ENCODE data around the gene CAPRIN2. TPM values are rescaled to one million over a fixed set of nuclear protein-coding genes. Genes with fewer than 3 reads are reported as not detected.

The CAPRIN2 gene
- polyA plus RNA-seq, 1 experiment, result 7.8 TPM

DNA sequence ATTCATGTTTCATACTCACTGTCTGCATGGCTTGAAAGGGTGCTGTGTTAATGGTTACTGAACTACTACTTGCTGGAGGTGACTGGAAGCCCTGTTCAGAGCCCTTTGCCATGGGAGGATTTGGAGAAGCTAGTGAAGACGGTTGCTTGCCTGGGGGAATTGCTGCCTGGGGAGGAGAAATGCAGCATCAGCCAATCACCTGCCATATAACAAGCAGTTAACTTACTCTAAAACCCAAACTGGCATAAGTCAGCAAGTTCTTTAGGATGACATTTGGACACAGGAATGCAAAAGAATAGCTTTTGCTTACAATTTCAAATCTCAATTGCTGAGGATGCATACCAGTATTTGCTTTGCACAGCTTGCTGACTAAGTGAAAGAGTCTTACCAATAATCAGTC is 35.7 kb downstream of the CAPRIN2 start:
- POLR2A ChIA-PET, result no interaction called here
- no peak overlapping the region for H3K4me3 ChIP-seq (ENCODE audit: low read depth, low read length)
- TF ChIP-seq, protein P1, sequence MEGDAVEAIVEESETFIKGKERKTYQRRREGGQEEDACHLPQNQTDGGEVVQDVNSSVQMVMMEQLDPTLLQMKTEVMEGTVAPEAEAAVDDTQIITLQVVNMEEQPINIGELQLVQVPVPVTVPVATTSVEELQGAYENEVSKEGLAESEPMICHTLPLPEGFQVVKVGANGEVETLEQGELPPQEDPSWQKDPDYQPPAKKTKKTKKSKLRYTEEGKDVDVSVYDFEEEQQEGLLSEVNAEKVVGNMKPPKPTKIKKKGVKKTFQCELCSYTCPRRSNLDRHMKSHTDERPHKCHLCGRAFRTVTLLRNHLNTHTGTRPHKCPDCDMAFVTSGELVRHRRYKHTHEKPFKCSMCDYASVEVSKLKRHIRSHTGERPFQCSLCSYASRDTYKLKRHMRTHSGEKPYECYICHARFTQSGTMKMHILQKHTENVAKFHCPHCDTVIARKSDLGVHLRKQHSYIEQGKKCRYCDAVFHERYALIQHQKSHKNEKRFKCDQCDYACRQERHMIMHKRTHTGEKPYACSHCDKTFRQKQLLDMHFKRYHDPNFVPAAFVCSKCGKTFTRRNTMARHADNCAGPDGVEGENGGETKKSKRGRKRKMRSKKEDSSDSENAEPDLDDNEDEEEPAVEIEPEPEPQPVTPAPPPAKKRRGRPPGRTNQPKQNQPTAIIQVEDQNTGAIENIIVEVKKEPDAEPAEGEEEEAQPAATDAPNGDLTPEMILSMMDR (IDR thresholded peaks at IDR 0.05; ENCODE audit: insufficient read depth, low read depth, low read length), result no peak
- CTCF ChIA-PET, result interaction anchor here (1.2 kb wide), 1 partner anchor 9 kb away, joined by 3 read pairs; no protein-coding TSS in a partner anchor
- no peaks in the 10 kb centered on the region; the same call in 1 of the 2 replicates for H3K36me3 ChIP-seq (ENCODE audit: control insufficient read depth, insufficient read depth, low read length)
- DNase-seq (ENCODE audit: low read depth), result peak; percentile 65
- H3K27me3 ChIP-seq (ENCODE audit: control insufficient read depth, insufficient read depth, low read length), result no peaks in the 10 kb centered on the region

DNA sequence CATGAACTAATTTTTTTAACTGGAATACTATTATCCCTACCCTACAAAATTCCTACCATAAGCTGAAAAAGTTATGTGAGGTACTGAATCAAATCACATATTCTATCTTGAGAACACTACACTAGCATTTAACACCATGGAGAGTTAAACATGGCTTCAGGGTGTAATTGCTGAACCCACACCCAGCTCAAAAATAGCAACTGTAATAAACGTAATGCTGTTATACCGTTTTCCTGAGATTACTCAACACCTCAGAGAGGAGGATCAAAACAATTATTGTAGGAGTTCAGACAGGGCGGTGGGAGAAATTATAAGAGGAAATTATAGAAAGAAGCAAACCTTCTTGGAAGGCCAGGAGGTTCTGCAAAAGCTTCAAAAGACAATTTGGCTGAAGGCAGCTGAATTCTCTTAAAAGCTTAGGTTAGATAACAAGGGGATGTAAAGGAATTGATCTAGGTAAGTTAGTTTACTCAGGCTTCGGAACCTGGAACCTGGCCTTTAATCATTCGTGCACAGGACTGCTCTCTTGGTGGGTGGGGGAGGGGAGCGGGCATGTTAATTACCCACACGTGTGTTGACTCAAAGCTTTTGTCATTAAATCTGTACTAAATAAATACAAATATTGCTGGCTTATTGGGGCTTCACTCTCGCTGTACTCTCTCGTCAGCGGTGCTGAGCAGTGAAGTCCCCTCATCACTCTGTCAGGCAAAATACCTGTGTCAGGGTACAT is 47.0 kb downstream of the CAPRIN2 start:
- no peak for DNase-seq (ENCODE audit: low read depth)
- ChIA-PET CTCF (interaction anchor here (1.2 kb wide), 1 partner anchor 16 kb away, joined by 3 read pairs; no protein-coding TSS in a partner anchor), POLR2A (no interaction called here)
- Histone ChIP-seq H3K27me3 (ENCODE audit: control insufficient read depth, insufficient read depth, low read length) (no peaks in the 10 kb centered on the region), H3K36me3 (ENCODE audit: control insufficient read depth, insufficient read depth, low read length) (peaks cover 3% of the 10 kb centered on the region), H3K4me3 (ENCODE audit: low read depth, low read length) (no peak overlapping the region)
- TF ChIP-seq, protein P1 (IDR thresholded peaks at IDR 0.05; ENCODE audit: insufficient read depth, low read depth, low read length), result no peak

DNA sequence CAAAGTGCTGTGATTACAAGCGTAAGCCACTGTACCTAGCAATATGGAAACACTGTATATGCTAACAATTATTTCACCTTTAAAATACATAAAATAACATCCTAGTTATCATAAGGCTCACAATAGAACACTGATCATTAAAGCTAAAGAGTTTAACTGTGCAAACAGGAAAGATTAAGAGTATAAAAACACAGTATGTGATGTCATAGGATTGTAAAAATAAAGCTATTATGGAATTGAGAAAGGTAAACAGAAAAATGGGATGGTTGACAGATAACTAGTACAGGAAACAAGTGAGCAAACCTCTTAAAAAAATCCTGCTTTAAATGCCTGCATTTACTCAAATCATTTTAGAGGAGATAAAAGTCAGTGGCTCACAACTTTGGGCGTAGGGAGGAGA is 48.3 kb downstream of the CAPRIN2 start:
- TF ChIP-seq, protein P1 (IDR thresholded peaks at IDR 0.05; ENCODE audit: insufficient read depth, low read depth, low read length), result no peak
- ChIA-PET CTCF (no interaction called here), POLR2A (no interaction called here)
- no peak for DNase-seq (ENCODE audit: low read depth)
- Histone ChIP-seq H3K4me3 (ENCODE audit: low read depth, low read length) (no peak overlapping the region), H3K36me3 (ENCODE audit: control insufficient read depth, insufficient read depth, low read length) (peaks cover 3% of the 10 kb centered on the region), H3K27me3 (ENCODE audit: control insufficient read depth, insufficient read depth, low read length) (no peaks in the 10 kb centered on the region)

DNA sequence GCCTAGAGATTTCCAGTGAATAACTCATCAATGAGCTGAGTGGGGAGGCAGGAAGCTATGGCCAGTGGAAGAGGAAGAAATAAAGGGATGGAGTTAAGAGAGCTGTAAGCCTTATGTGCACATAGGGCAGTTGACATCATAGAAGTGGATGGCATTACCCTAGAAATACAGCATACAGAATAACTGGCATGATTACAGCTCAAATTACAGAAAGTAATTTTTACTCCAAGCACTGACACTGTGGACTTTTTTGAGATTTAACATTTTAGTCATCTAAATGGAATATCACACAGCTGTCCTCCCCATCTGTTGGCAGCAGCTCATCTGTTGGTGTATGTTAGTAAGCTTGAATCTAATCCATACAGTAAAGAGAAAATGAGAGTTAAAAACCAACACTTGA is 53.7 kb downstream of the CAPRIN2 start:
- H3K4me3 ChIP-seq (ENCODE audit: low read depth, low read length), result no peak overlapping the region
- H3K36me3 ChIP-seq (ENCODE audit: control insufficient read depth, insufficient read depth, low read length), result no peaks in the 10 kb centered on the region
- POLR2A ChIA-PET, result no interaction called here
- H3K27me3 ChIP-seq (ENCODE audit: control insufficient read depth, insufficient read depth, low read length), result no peaks in the 10 kb centered on the region
- TF ChIP-seq, protein P1 (IDR thresholded peaks at IDR 0.05; ENCODE audit: insufficient read depth, low read depth, low read length), result no peak
- DNase-seq (ENCODE audit: low read depth), result no peak
- CTCF ChIA-PET, result no interaction called here

DNA sequence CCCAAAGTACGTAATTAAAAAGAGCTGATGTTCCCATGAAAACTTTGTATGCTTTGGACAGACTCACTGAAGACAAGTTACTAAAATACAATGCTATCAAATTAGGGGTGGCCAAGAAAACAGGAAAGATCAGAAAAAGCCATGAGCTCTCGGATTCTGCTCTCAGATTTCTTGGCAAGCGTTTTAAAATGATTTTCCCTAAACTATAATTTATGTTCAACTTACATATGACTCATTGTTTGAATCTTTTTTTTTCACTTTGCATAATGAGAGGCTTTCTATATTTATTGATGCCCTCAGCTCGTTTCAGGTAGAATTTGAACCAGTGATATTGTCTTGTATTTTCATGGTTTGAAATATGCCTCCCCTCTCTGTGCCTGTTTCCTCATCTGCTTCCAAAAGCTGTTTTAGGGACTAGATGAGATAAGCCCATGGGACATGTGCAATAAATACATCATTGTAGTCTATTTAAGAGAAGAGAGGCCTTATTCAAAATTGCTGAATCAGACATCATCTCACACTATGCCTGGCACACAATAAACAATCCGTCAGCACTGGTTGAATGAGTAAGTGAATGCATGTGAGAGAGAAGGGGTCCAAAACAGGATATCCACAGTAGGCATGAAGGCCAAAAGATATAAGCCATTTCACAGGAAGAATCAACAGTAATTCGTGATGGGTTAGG is 54.4 kb downstream of the CAPRIN2 start:
- POLR2A ChIA-PET, result no interaction called here
- DNase-seq (ENCODE audit: low read depth), result no peak
- TF ChIP-seq, protein P1 (IDR thresholded peaks at IDR 0.05; ENCODE audit: insufficient read depth, low read depth, low read length), result no peak
- Histone ChIP-seq H3K4me3 (ENCODE audit: low read depth, low read length) (no peak overlapping the region), H3K27me3 (ENCODE audit: control insufficient read depth, insufficient read depth, low read length) (no peaks in the 10 kb centered on the region), H3K36me3 (ENCODE audit: control insufficient read depth, insufficient read depth, low read length) (no peaks in the 10 kb centered on the region)
- CTCF ChIA-PET, result no interaction called here
